Measurements from ENCODE around the gene EXOC4.
"Not testable (repeated sequence)": the region's sequence is repeated elsewhere in the genome, so short reads cannot be mapped to it uniquely, and the experiment has no call there.

The EXOC4 gene

DNA sequence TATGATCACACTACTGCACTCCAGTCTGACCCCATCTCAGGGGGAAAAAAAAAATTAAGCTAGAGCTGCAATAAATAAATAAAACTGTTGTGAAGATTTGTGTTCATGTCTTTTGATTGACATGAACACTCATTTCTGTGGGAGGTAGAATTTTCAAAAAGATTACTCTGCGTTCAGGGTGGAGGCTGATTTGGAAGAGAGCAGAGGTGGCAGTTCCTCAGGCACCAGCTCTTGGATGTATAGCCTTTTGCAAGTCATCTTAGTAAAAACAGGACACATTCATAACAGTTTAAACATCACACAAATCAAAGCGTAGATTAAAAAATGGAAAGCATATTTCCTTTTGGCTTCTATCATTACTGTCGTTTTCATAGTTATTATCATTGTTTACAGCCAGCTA lies 630.7 kb downstream of the EXOC4 start:
- no peak for DNase-seq (ENCODE audit: low read depth)

DNA sequence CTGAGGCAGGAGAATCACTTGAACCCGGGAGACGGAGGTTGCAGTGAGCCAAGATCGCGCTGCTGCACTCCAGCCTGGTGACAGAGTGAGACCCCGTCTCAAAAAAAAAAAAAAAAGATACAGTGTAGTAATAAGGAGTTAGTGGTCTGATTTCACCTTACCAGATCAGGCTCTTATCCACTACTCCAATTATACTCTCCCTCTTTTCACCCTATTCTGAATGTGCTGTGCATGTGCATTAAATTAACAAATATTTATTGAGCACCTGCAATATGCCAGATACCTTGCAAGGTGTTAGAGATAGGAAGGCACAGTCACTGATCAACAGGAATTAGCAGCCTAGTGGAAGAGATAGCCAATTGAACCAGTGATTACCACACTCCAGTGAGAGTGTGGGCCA lies 632.3 kb downstream of the EXOC4 start:
- no peak for DNase-seq (ENCODE audit: low read depth)

DNA sequence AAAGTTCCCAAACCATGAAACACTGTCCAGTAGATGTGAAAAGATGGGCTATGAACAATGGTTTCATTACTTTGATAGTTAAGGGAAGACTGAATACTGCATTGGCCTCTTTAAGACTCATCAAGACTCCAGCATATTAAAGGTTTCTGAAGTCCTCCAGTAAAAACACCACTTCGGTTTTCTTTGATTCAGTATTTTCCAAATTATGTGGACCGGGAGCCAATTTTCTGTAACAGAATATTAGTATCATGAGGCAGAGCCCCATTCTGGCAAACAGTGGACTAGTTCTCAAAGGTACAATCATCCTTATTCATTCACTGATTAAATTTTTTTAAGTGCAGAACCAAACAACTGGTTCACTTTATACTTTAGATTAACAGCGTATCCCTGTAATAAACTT lies 633.2 kb downstream of the EXOC4 start:
- no peak for DNase-seq (ENCODE audit: low read depth)

DNA sequence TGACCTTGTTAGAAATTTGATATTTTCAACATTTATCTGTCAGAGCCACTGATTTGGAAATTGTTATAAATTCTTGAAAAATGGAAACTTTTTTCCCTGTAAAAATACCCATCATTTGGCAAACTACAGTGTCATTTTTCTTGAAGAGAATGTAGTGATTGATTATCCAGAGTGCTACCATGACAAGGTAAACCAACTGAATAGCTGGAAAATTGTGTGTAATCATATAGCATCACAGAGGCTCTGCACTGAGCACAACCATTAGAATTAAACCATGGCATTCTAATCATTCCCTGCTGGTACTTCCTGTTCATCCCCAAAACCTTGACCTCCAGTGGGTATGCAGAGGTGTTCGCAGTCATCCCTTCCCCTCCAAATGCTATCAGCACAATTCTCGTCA lies 633.9 kb downstream of the EXOC4 start:
- no peak for DNase-seq (ENCODE audit: low read depth)

DNA sequence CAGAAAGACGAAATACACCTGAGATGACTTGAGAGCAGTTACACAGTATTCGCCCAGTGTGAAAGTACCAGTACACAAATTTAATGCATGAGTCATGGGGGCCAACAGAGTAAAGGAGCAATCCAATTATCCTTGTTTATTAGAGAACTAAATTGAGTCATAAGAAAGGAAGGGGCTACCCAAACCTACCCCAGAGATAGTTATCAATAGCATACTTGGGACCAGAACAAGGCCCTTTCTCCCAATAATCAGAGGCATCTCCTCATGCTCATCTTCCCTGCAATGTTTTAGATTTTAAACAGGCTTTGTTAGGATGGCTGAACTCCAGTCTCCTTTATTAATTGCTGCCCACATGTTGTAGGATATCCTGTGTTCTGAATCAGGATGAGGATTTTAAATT lies 634.6 kb downstream of the EXOC4 start:
- DNase-seq (ENCODE audit: low read depth), result no peak

DNA sequence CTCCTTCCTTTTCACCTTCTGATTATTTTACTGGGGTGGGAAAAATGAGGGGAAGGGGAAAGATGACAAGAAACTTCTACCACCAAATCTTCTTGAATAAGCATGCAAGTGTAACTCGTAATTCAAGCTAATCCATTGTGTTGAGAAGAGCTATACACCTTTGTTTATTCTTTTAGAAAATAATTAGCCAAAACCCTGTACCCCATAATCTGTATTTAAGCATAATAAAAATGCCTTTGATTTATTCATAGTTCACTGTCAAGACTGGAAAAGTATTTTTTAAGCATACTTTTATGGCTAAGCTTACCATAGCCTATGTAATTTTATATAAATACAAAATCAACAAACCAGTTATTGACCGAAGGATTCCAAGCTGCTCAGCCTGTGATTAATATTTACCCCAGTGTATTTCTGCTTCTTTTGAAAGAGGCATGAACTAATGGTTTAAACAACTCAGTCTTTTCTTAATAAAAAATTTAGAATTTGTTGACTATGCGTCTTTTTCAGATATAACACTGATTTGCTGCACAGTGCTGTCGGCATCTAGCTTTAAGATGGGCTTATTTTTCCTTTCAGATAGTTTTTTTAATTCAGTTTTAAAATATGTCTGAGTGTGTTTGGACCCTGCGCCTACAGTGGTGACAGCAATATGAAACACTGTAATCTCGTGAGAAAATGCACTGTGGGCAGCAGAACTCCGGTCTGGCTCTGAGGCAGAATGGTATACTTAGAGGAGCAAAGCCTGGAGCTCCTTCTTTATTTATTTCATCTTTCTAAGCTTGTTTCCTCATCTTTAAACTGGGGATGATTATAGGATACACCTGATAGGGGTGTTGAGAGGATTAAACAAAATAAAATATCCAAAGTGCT lies 635.4 kb downstream of the EXOC4 start:
- DNase-seq (ENCODE audit: low read depth), result no peak

DNA sequence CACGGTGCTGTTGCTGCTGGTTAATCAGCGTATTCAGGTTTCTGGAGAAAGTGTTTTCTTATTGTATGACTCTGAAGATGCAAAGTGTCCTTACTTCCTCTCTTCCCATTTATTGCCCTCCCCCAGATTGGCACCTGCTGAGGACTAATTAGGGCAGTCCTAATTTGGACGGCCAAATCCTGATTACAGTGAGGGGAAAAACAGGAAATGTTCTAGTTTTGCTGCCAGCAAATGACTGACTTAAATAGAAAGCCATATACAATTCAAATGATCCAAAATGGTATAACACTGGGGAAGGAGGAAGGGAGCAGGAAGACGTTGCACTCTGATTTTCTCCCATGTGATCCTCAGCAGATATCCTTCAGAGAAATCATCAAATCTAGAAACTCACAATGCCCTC lies 651.9 kb downstream of the EXOC4 start:
- no peak for DNase-seq (ENCODE audit: low read depth)

DNA sequence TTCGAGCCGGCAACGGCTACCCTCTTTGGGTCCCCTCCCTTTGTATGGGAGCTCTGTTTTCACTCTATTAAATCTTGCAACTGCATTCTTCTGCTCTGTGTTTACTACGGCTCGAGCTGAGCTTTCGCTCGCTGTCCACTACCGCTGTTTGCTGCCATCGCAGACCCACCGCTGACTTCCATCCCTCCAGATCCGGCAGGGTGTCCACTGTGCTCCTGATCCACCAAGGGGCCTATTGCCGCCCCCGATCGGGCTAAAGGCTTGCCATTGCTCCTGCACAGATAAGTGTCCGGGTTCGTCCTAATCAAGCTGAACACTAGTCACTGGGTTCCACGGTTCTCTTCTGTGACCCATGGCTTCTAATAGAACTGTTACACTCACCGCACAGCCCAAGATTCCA lies 653.7 kb downstream of the EXOC4 start:
- not testable (repeated sequence) for DNase-seq (ENCODE audit: low read depth)

DNA sequence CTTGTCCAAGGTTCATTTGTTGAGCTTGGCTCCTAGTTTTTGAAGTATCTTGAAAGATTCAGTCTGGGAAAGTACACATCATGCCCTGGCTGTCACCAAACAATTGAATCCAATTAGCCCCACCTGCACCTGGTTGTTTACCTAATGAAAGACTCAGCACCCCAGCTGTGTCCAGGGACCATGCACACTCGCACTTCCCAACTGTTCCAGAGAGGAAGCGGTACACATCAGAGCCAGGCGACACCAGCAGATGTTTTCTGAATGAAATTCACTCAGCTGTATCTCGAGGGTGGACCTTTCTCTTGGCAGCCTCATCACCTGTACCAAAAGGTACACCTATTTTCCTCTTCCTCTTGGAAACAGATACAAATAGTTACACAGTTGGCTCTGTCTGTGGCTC lies 657.9 kb downstream of the EXOC4 start:
- no peak for DNase-seq (ENCODE audit: low read depth)

DNA sequence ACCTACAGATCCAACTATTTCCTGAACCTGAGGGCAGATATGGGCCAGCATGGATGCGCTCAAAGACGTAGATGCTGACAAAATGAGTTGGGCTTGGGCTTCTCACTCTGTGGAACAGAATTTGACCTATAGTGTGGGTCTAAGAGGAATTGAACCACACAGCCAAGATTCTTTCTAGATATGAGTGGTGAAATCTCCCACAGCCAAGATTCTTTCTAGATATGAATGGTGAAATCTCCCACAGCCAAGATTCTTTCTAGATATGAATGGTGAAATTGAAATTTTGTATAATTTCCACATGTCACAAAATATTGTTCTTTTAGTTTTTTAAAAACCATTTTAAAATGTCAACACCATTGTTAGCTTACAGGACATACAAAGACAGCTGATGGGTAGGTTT lies 658.8 kb downstream of the EXOC4 start:
- DNase-seq (ENCODE audit: low read depth), result no peak

DNA sequence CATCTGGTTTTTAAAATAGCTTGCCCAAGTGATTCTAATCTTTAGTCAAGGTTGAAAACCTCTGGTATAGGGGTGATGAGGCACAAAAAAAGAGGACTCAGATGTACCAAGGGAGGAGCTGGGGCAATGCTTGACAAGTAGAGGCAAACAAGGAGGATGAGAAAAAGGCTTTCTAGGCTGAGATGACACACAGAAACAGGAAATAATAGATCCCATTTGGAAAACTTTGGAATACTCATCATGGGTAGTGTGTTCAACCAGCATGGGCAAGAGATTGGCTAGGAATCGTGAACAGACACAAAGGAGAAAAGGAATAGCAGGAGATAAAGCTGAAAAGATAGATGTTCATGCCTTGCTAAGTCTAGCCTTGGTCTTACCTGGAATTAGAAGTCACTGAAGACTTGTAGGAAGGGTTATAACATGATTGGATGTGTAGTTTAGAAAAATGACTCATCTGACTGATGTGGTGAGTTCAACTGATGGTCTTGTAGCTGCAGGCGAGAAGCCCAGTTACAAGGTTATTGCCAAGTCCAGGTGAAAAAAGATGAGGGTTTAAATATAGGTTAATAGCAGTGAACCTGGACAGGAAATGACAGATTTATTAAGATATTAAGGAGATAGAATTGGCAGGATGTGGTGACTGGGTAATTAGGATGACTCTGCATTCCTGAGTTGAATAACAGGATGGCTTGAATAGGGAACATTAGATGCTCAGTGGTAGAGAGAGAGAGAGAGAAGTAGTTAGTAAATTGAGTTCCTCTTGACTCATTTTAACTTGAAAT lies 660.2 kb downstream of the EXOC4 start:
- DNase-seq (ENCODE audit: low read depth), result peak; percentile 11

DNA sequence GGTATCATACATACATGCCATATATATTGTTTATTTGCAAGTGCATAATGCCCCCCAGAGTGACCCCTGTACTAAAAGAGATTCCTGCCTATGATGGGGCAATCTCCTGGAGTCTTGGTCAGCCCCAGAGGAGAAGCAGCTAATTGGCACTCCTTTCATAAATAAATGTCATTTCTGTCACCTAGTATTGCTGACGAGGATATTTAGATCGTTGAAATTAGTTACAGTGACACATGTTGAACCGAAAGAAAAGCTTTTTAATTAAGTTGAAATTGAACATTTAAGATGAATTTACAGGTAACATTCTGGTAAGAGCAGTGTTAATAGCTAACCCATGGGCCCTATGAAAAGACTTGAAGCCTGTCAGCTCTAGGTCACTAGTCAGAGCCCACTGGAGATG lies 663.7 kb downstream of the EXOC4 start:
- DNase-seq (ENCODE audit: low read depth), result no peak

DNA sequence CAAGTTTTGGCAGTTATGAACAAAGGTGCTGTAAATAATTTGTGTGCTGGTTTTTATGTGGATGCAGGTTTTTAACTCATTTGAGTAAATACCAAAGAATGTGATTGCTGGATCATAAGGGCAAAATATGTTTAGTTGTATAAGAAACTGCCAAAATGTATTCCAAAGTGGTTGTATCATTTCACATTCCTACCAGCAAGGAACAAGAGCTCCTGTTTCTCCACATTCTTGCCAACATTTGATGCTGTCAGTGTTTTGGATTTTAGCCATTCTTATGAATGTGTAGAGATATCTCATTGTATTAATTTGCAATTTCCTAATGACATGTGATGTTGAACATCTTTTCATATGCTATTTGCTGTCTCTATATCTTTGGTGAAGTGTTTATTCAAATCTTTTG lies 666.9 kb downstream of the EXOC4 start:
- no peak for DNase-seq (ENCODE audit: low read depth)

DNA sequence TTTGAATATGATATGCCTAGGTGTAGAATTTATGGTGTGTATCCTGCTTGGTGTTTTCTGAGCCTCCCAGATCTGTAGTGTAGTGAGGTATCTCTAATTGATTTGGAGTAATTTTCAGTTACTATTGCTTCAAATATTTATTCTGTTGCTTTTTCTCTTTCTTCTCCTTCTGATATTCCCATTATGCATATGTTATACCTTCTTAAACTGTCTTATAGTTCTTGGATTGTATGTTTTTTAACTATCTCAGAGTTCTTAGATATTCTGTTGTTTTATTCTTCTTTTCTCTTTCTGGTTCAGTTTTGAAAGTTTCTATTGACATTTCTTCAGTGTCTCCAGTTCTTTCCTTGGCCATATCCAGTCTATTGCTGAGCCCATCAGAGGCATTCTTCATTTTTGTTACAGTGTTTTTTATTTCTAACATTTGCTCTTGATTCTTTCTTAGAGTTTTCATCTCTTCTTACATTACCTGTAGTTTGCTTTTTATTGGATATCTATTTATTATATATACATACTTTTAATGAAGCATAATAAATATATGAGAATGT lies 668.8 kb downstream of the EXOC4 start:
- no peak for DNase-seq (ENCODE audit: low read depth)

DNA sequence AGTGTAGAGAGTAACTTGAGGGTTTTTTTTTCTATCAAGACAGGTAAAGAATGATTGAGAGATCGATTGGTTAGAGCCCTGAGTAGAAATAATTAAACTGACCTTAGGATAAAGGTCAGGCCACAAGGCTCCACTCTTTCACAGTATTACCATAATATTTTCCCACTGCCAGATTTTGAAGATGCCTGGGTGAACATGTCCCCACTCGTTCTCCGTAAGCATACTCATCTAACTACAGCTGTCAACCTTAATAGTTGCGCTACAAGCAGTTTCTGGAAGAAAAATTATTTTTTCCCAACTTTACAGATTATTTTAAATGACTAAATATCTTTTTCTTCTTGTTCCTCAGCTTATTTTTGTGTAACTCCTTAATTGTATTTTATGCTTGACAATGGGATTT lies 671.1 kb downstream of the EXOC4 start:
- DNase-seq (ENCODE audit: low read depth), result no peak

DNA sequence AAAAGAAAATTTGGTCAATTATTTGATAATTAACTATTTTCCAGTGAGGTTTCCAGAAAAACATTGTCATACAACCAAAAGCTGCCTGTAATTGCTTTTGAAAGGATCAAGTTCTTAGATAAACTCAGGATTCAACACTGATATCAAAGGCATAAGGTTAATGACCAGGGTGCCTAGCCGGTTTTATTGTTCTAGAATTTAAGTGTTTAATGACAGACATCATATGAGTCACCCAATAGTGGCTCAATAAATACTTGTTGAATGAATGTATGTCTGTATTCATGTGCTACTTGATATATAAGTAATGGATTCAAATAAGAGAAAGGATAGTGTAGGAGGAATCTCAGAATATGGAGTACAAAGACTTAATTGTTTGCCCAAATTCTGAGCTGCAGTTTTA lies 678.2 kb downstream of the EXOC4 start:
- no peak for DNase-seq (ENCODE audit: low read depth)

DNA sequence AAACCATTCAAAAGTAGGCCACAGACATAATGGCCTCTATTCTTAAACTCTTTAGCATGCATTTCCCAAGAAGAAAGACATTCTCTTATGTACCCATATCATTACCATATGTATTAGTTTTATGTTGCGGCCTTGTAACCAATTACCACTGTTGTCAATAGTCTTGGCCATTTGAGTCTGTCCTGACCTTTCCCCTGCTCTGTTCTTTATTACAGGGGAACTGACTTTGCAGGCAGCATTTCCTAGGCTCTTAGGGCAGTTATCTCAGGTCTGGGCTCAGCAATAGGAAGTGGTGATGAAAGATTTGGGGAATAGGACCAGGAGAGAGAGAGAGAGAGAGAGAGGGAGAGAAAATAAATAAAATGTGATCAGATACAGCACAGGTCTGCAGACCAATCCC lies 679.7 kb downstream of the EXOC4 start:
- no peak for DNase-seq (ENCODE audit: low read depth)

DNA sequence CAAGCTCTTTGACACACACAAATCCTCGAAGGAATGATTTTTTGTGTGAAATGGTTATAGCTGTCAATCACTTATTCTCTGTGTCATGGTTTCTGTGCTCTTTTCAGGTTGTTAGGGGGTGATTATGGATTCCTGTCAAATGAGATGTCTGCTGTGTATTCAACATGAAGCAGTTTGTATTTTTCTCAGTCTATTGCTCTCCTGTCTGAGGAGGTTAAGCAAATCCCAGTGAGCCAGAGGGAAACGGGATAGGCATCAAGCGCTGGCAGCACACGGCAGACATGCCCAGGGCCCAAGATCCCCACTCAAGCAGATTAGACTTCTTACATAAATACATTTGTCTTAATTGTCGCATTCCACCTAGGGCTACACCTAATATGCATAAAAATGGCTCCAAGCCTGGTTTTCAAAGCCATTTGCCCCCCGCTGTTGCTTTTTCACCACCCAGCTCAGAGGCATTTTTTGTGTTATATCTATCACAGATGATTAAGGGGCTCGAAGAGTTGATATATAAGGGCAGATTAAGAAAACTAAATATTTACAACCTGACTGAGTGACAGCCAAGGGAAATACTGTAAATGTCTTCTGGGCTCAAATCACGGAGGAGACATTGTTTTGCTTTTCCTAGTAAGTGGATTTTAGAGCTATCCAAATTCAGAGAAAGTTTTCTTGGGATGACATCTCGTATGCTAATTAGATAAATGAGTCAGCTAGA lies 681.5 kb downstream of the EXOC4 start:
- no peak for DNase-seq (ENCODE audit: low read depth)

DNA sequence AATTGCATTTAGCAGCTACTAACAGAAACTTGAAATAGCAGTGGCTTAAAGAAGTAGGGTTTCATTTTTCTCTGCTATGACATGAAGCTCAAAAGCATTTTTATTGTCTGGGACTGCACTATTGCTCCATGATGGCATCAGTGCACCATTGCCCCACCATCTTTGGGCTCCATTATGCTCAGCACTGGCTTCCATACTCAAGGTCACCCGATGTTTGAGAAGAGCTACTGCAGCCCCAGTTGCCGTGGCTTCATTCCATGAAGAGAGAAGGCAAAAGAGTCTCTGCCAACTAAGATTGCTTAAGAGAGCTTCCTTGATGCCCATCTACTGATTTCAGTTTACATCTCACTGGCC lies 682.1 kb downstream of the EXOC4 start:
- DNase-seq (ENCODE audit: low read depth), result no peak

DNA sequence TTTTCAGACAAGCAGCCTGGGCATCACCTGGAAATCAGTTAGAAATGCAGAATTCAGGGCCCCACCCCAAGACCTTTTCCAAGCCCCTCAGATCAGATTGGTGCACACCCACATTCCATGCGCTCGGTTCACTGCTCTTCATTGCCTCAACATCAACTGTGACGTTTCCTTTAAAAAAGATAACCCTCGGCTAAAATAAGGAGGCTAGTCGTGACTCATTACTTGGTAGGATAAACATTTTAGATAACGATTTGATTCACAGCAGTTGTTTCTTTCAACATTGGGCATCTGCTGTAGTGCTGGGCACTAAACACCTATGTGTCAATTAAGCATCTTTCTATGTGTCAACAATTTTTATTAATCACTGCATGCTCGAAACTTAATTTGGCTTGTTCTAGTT lies 683.2 kb downstream of the EXOC4 start:
- no peak for DNase-seq (ENCODE audit: low read depth)

DNA sequence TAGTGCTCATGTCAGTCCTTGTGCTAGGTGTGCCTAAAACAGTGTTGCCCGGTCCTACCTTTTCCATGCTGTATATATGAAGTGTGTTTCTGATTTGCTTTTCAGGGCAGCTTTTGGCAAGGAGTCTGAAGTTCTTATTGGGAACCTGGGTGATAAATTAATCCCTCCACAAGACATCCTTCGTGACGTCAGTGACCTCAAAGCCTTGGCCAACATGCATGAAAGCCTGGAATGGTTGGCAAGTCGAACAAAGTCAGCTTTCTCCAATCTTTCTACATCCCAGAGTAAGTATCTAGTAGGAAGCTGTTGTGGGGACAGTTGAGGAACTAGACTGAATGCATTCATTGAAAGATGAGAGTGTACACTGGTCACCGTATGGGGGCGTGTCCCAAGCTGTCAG lies 684.9 kb downstream of the EXOC4 start:
- no peak for DNase-seq (ENCODE audit: low read depth)

DNA sequence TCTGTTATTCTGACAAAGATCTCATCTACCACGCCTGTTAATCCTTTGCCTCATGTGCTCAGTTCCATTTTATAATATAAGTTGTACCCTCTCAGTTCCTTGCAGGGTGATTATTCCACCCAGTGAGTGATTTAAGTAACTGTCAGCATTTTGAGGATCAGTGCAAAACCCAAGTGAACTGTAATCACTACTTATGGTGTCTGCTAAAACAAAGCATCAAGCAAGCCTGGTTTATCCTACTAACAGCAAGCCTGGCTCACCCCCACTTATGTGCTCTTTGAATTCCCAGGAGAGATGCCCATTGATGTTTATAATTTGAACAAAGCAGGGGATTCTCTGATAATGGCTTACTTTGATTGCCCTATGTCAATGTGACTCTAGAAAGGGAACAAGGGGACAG lies 687.5 kb downstream of the EXOC4 start:
- no peak for DNase-seq (ENCODE audit: low read depth)

DNA sequence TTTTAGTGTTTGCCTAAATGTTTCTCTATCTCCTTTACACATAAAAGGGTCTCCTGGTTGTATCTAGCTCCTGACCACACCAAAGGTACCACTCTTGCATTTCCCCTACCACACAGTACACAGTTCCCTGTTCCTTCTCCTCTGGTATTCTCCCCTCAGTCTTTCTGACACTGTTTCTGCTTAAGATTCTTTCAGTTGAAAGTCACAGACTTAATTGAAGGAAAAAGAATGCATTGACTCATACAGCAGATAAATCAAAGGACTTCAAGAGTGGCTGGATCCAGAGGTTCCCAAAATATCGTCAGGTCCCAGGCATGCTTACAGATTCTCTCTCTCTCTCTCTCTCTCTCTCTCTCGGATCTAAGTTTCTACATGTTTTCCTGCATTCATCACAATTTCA lies 688.6 kb downstream of the EXOC4 start:
- DNase-seq (ENCODE audit: low read depth), result peak; percentile 79
